ENCODE results near the gene TET2. TPM values are rescaled to one million over a fixed set of nuclear protein-coding genes. Genes with fewer than 3 reads are reported as not detected.
A peak's percentile ranks its signal among the peaks of the same experiment; 100 is the strongest.

The TET2 gene
- total RNA-seq, 4 donors from 2014 or later = 19.1 to 36.8 (median 30.4) TPM

DNA sequence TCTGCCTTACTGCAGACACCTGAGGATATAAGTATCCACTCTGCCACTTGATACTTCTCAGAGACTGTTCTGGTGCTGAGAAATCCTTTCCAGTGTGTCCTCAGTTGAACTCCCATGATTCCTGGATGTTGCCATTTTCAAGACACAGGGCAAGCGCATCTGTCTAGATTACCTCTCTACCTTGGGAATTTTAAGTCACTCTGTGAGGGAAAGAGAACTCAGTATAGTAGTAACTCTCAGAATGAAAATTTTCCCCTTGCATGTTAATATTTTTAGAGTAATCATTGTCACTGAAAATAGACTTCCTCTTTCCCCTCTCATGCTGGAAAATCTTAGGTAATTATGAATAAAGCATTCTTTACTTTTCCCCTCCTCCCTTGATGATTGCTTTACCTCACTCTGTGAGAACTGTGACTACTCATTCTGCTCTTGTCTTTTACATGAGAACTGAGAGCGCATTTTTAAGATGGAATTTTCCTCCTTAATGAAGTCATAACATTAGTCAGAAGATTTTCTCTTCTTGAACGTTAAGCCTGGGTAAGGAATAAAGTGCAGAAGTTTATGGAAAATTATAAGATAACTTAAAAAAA is 45.0 kb downstream of the TET2 start:
- intact Hi-C loops (cut with DNase I) = no loop called here
- WGBS, 2 donors = 43 to 44% methylated on average over 3 of the region's 3 CpGs
- no peaks in the 10 kb centered on the region for H3K27me3 ChIP-seq
- H3K9me3 ChIP-seq = no peaks in the 10 kb centered on the region
- TF ChIP-seq, protein P1, sequence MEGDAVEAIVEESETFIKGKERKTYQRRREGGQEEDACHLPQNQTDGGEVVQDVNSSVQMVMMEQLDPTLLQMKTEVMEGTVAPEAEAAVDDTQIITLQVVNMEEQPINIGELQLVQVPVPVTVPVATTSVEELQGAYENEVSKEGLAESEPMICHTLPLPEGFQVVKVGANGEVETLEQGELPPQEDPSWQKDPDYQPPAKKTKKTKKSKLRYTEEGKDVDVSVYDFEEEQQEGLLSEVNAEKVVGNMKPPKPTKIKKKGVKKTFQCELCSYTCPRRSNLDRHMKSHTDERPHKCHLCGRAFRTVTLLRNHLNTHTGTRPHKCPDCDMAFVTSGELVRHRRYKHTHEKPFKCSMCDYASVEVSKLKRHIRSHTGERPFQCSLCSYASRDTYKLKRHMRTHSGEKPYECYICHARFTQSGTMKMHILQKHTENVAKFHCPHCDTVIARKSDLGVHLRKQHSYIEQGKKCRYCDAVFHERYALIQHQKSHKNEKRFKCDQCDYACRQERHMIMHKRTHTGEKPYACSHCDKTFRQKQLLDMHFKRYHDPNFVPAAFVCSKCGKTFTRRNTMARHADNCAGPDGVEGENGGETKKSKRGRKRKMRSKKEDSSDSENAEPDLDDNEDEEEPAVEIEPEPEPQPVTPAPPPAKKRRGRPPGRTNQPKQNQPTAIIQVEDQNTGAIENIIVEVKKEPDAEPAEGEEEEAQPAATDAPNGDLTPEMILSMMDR (IDR thresholded peaks at IDR 0.05) = no peak
- TF ChIP-seq POLR2A (IDR thresholded peaks at IDR 0.05) = no peak
- peaks cover 13 to 52% (median 17%) of the 10 kb centered on the region in 3 donors for H3K4me1 ChIP-seq
- no peak overlapping the region for H3K4me3 ChIP-seq
- no peak for DNase-seq
- H3K27ac ChIP-seq = peak overlapping the region in 1 of 4 donors; percentile 13
- peaks cover 0 to 27% (median 0%) of the 10 kb centered on the region in 3 donors for H3K36me3 ChIP-seq

DNA sequence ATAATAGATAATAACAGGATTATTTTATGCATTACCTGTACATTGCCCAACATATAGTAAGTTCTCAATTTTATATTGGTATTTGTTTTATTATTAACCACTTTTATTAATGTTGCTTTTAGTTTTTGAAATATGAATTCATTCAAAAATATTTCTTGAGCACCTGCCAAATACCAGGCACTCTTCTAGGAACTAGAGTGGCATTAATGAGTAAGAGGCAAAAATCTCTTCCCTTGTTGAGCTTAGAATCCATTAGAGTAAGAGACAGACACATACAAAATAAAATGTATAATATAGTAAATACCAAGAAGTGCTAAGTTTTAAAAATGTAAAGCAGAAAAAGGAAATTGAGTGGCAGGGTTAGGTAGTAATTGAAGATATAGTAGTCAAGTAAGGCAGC is 45.8 kb downstream of the TET2 start:
- intact Hi-C loops (cut with DNase I) = no loop called here
- TF ChIP-seq POLR2A (IDR thresholded peaks at IDR 0.05) = no peak
- TF ChIP-seq, protein P1 (IDR thresholded peaks at IDR 0.05) = no peak
- H3K4me3 ChIP-seq = no peak overlapping the region
- H3K36me3 ChIP-seq = peaks cover 0 to 27% (median 0%) of the 10 kb centered on the region in 3 donors
- no peaks in the 10 kb centered on the region for H3K9me3 ChIP-seq
- H3K27me3 ChIP-seq = no peaks in the 10 kb centered on the region
- DNase-seq = no peak
- no peak overlapping the region for H3K27ac ChIP-seq
- H3K4me1 ChIP-seq = peaks cover 13 to 48% (median 15%) of the 10 kb centered on the region in 3 donors

DNA sequence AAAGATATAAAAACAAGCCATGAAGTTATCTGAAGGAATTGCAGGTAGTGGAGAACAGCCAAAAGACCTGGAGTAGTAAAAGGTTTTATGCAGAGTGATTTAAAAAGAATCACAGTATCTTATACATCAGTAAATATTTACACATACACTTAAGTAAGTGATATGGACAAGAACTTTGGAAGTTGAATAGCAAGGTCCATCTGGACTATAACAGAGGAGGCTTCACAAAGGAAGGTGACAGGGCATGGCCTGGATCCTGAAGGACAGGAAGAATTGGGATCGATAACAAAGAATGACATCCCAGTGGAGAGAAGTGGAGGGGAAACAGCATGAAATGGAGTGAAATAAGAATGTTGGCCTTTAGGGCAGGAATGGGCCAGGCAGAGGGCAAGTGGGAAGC is 46.2 kb downstream of the TET2 start:
- DNase-seq = no peak
- WGBS, 2 donors = 67 to 80% methylated on average over 1 of the region's 1 CpG
- Histone ChIP-seq H3K4me3 (no peak overlapping the region), H3K9me3 (no peaks in the 10 kb centered on the region), H3K27me3 (no peaks in the 10 kb centered on the region), H3K4me1 (peaks cover 13 to 48% (median 15%) of the 10 kb centered on the region in 3 donors), H3K36me3 (peaks cover 0 to 27% (median 0%) of the 10 kb centered on the region in 3 donors), H3K27ac (no peak overlapping the region)
- intact Hi-C loops (cut with DNase I) = no loop called here
- TF ChIP-seq POLR2A (IDR thresholded peaks at IDR 0.05) = no peak
- TF ChIP-seq, protein P1 (IDR thresholded peaks at IDR 0.05) = no peak

DNA sequence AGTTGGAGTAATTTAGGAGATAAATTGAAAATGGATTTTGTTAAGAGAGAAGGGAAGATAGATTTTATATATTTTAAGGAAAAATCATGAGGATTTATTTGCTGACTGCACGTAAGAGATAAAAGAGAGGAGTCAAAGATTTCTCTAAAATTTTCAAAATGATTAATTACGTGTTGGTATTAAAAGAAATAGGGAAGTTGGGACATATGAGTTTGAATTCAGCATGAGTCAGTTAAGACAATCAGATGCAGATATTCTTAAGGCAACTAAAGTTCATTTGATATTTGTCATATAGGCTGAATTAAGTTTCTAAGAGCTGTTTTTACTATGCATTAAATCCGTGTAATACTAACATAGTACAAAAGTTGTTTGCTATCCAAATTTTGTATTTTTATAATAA is 46.9 kb downstream of the TET2 start:
- WGBS, 2 donors = 61 to 71% methylated on average over 3 of the region's 3 CpGs
- TF ChIP-seq, protein P1 (IDR thresholded peaks at IDR 0.05) = no peak
- TF ChIP-seq POLR2A (IDR thresholded peaks at IDR 0.05) = no peak
- Histone ChIP-seq H3K4me3 (no peak overlapping the region), H3K27ac (peak overlapping the region in 2 of 4 donors; percentile 35 to 36), H3K36me3 (peaks cover 0 to 27% (median 0%) of the 10 kb centered on the region in 3 donors), H3K27me3 (no peaks in the 10 kb centered on the region), H3K9me3 (no peaks in the 10 kb centered on the region), H3K4me1 (peaks cover 13 to 48% (median 15%) of the 10 kb centered on the region in 3 donors)
- no peak for DNase-seq
- intact Hi-C loops (cut with DNase I) = no loop called here

DNA sequence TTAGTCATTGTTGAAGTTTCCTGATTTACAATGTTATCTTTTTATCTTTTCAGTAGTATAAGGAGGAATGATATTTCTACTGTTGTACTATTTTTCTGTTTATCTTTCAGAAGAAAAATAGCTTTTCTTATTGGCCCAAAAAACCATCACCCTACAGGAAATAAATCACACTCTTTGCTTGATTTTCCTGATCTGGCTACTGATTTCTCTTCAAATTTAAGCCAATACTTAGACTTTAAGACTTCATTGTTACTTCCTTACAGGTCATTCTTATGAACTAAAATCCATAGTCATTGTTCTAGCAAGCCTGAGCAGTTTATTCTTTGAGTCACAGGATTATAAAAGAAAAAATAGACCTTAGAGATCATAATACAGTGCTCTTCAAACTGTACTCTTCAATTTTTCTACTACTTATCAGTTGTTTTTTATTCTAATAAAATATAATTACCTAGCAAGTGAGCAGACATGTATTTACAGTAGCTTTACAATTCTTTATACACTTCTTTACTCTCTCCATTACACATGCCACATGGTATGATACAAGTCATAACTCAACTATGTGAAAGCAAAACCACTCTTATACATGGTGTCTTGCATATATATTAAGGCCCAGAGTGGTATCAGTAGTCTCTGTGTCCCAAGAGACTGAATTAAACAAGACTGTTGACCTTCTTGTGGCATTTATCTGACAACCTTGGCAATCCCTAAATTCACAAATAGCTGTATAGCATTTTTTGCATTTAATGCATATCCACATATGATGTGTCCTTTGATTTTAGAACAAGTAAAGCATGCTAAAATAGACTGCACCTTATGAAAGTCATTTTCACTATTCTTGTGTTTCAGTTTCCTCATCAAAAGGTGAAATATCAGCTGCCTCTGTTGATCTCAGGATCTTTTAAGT is 47.9 kb downstream of the TET2 start:
- no peaks in the 10 kb centered on the region for H3K9me3 ChIP-seq
- peaks cover 0 to 27% (median 0%) of the 10 kb centered on the region in 3 donors for H3K36me3 ChIP-seq
- H3K27me3 ChIP-seq = no peaks in the 10 kb centered on the region
- no peak for DNase-seq
- intact Hi-C loops (cut with DNase I) = no loop called here
- no peak overlapping the region for H3K4me3 ChIP-seq
- peaks cover 13 to 48% (median 15%) of the 10 kb centered on the region in 3 donors for H3K4me1 ChIP-seq
- TF ChIP-seq, protein P1 (IDR thresholded peaks at IDR 0.05) = no peak
- no peak for TF ChIP-seq POLR2A (IDR thresholded peaks at IDR 0.05)
- peak overlapping the region in 3 of 4 donors; percentile 2 to 36 (median 35) for H3K27ac ChIP-seq
